KG1 (cell line): ENCODE results near the gene EXOC2.

ENCODE experiments used
- DNase-seq: peaks from one replicate; lab custom pipeline; 2025; lab: John Stamatoyannopoulos, UW

Gene EXOC2, protein sequence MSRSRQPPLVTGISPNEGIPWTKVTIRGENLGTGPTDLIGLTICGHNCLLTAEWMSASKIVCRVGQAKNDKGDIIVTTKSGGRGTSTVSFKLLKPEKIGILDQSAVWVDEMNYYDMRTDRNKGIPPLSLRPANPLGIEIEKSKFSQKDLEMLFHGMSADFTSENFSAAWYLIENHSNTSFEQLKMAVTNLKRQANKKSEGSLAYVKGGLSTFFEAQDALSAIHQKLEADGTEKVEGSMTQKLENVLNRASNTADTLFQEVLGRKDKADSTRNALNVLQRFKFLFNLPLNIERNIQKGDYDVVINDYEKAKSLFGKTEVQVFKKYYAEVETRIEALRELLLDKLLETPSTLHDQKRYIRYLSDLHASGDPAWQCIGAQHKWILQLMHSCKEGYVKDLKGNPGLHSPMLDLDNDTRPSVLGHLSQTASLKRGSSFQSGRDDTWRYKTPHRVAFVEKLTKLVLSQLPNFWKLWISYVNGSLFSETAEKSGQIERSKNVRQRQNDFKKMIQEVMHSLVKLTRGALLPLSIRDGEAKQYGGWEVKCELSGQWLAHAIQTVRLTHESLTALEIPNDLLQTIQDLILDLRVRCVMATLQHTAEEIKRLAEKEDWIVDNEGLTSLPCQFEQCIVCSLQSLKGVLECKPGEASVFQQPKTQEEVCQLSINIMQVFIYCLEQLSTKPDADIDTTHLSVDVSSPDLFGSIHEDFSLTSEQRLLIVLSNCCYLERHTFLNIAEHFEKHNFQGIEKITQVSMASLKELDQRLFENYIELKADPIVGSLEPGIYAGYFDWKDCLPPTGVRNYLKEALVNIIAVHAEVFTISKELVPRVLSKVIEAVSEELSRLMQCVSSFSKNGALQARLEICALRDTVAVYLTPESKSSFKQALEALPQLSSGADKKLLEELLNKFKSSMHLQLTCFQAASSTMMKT

DNA sequence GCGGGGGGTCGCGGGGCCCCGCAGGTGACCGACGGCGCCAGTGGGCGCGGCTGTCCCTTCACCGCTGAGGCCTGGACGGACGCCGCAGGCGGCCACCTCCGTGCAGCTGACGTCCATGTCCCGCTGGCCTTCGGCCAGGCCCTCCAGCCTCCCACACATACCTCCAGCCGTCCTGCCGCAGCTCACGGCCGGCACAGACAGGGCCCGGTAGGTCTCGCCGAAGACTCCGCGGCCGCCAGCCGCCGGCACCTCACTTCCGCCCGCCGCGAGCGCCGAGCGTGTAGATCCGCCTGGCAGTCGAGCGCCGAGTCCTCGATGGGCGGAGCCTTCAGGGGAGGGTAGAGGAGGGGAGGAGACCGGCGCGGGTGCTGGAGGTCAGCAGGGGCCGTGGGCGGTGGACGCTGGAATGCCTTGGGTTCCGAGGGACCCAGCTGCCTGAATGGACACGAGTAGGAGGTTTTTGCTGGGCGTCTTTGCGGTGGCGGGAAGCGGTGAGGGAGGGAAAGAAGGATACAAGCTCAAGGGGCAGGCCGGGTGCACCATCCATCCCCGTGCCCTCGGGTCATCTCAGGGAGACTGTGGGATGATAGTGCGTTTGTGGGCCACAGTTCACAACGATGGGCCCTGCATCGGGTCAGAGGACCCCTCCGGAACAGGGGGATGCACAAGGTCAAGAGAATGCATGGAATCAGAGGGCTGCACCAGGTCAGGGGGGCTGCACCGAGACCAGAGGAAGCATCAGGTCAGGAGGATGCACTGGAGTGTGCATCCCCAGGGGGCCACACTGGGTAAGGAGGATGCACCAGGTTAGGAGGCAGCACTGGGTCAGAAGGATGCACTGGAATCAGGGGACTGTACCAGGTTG lies at the start of gene EXOC2:
EXOC2 (minus strand) TSS at position 282 of the 865 bp plus-strand sequence. CDS start 55,321 bp downstream, outside the sequence.
- peak; percentile 75 for DNase-seq

DNA sequence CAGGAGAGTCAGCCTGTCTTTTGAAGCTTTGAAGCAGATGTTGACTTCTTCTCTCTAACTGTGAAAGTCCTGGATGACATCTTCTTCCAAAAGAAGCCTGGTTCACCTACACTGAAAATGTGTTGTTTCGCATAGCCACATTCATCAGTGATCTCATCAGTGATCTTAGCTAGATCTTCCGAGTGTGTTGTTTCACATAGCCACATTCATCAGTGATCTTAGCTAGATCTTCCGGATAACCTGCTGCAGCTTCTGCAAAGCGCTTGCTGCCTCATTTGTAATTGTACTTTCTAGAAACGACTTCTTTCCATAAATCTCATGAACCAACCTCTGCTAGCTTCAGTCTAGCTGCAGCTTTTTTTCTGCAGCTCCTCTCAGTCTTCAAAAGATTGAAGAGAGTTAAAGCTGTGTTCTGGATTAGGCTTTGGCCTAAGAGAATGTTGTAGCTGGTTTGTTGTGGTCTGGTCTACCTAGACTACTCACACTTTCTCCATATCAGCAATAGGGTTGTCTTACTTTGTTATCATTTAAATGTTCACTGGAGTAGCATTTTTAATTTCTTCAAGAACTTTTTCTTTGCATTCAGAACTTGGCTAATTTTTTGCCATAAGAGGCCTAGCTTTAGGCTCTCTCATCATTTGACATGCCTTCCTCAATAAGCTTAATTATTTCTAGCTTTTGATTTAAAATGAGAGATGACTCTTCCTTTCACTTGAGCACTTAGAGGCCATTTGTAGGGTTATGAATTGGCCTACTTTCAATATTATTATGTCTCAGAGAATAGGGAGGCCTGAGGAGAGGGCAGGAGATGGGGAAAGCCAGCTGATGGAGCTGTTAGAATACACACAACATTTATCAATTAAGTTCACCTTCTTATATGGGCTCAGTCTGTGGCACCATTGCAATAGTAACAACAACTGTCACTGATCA lies 48.7 kb upstream of the EXOC2 start:
- DNase-seq, result no peak

DNA sequence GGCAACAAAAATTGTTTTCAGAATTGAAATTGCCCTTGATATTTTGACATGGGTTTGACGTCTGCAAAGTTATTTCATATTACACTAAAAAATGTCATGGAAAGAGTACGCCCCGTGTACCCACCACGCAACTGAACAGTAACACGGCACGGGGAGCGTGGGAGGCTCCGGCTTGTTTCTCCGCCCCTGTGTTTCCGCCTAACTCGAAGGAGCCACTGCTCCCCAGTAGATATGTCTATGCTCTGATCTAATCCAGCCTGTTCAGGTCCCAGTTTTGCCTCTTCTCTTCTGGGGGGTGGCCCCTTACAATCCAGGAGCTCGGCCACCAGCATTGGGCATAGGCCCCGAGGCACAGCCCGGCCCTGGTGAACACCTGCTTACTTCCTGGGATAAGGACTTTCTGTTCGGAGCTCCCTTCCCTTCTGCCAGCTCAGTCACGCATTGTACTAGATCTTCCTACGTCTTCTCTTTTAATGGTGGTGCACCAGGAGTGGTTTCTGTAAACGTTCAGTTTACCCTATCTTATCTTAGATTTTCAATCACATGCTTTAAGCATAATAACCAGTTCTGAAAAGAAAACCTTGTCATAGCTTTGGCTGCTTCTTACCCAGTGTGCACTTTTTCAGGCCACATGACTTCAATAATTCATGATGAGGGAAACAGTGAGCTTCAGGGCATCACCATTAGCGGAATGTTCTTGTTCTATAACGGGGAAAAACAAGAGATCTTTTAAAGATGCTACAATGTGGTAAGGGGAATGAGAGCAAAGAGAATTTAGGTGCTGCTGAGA lies 43.9 kb upstream of the EXOC2 start:
- DNase-seq, result no peak

DNA sequence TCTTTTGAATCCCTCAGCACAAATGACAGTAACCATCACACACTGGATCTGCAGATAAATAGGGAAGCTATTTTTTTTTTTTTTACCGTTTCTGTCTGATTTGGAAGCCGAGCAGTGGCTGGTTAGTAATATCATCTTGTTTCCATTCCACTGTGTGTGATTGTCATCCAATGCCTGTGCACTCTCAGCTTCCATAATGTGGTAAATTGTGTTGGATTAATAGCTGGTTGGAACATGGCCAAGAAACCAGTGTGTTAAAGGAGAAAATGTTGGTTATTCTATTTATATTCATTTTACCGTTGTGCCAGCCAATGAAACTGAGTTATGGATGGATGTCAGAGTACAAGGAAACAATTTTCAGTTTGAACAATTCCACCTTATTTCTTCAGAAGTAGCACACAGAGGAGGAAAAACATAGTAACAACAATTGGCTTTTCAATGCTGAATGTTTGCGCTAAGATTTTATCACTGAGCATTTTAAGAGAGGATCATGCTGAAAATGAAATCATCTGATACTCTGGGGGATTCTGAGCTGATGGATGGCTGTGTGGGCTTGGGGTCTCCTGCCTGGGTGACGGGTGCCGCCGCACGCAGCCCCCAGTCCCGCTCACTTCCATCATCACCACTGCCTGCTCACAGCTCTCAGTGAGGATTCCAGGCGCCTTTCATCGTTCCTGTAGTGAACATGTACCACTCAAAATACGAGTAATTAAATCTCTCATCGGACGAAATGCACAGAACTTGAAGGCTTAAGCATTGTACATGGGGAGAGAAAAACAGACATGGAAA lies 40.7 kb upstream of the EXOC2 start:
- no peak for DNase-seq

DNA sequence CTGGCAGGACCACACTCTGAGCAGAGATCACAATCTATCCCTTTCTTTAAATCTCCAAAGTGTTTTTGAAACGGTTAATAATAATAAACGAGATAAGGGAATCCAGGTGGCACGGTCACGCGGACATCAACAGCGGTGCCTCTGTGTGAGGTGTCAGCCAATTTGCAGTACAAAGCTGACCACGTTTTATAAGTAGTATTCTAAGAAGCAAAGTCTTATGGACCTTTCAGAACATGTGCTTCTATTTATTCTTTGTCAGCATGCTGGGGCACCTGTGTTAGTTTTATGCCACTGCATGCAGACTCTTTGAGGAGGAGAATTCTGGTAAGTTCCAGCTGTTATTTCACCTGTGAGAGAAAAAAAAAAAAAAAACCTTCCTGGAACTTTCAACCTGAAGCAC lies 39.0 kb upstream of the EXOC2 start:
- DNase-seq, result no peak

DNA sequence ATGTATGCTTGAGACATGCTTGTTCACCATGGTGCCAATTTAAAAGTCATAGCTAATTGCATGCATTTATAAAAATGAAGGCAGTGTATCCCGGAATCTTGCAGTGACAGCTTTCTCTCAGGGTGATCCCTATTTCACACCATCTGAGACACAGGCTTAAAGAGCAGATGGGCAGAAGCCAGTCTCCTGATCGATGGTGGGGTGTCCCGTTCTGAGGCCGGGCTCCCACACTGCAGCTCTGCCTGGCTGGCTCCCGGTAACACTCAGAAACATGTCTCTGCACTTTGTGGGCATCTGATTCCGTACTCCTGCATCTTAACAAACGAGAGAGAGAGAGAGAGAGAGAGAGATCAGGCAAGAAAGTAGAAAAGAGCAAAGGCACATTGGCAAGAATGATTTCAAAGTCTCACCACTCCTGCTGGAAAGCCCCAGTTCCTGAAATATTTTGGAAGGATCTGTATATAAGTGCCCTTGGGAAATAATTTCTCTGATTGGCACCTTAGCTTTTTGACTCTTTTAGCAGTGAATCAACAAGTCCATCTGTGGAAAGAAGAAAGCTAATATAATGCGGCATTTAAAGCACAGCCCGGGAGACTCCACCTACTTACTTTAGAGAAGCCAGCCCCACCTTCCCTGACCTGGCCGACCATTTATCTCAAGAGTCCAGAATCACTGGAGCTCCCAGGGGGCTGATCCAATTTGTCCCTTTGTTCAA lies 36.8 kb upstream of the EXOC2 start:
- no peak for DNase-seq

DNA sequence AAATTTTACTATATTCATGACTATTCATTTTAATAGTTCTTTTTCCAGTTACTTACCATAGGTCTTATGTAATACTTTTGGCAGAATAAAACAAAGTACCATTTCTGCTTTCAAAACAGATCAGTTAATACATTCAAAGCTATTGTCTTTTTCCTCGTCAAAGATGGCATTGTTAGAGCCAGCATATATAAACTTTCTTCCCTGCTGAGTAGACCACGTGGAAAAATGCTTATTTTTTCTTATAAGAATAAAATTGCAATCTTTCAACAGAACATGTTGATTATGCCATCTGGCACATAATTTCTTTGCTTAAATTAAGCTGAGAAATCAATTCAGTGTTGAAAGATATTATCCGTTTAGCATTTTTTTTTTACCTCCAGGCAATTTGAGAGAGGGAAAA lies 34.9 kb upstream of the EXOC2 start:
- DNase-seq, result no peak

DNA sequence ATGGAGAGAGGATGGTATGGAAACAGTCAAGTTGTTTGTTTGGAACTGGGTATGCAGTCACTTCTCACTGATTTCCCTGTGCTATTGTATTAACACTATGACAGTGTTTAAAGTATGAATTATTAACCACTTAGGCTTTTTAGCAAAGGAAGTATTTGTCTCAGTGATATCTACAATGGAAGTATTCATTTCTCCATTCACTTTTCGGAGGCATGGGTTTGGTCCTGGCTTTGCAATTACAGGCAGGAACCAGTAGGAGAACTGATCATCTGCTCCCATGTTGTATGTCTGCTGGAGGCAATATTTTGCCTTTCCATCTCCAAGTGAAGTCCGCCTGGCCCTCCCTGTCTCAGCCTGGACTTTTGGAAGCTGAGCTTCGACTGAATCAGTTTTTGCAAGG lies 30.6 kb upstream of the EXOC2 start:
- DNase-seq, result no peak

DNA sequence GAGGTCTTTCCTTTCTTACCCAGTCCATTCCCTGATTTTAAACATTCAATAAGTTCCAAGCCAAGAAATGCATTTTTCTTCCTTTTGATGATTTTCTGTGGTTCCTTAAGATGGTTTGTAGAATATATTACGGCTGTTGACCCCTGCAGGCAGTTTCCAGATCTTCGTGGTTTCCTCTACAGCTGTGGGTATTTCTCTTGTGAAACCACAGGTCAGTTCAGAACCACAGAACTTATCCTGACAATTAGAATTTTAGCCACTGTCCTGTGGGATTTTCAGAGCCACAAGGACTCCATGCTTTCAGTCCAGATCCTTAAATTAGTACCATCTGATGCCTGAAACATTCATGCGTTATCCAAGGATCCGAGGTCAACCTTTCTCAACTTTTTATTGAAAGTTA lies 29.7 kb upstream of the EXOC2 start:
- no peak for DNase-seq

DNA sequence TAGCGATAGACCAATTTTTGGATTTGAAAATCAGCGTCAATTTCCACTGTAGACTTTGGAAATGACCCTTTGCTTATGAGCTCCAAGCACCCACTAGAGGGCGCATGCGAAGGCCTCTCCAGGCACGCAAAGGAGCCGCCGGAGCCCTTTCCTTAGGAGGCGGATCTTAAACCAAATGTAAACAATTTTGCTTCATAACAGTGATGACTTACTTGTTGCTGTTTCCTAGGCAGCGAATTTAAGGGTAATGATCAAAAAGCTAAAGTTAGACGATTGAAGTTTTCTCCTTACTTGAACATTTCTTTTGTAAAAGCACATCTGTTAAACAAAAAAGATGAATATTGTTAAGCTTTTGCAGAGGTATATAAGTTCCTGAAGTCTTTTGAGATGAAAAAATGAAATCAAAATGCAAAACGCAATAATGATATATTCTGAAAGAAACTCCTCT lies 29.2 kb upstream of the EXOC2 start:
- peak; percentile 42 for DNase-seq

DNA sequence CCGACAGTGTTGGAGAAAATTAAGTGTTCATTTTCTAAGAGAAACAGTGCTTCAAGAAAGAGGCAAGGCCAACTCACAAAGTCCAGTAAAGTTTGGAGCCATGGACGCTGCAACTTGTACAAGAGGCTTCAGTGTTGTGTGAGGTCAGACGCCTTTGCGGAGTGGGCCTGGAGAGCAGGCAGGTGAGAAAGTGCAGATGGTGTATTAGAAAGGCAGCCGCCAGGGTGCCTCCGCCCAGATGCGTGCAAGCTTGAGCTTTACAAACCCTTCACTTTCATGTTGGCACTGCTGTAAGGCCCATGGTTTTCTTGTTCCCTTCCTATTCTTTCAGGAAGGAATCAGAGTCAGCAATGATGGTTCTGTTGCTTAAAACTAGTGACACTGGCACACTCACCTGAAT lies 25.4 kb upstream of the EXOC2 start:
- DNase-seq, result no peak

DNA sequence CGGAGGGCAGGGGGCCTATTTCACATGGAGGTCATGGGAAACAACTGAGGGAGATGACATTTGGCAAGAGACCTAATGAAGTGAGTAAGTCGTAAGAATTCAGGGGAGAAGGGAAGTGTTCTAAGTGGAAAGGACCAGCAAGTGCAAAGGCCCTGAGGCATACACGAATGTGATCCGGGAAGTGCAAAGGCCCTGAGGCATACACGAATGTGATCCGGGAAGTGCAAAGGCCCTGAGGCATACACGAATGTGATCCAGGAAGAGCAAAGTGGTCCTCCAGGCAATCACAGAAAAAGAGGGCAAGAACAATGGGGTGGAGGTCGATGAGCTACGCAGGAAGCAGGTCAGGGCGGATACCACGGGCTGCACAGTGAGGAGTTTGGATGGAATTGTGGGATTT lies 24.2 kb upstream of the EXOC2 start:
- no peak for DNase-seq

DNA sequence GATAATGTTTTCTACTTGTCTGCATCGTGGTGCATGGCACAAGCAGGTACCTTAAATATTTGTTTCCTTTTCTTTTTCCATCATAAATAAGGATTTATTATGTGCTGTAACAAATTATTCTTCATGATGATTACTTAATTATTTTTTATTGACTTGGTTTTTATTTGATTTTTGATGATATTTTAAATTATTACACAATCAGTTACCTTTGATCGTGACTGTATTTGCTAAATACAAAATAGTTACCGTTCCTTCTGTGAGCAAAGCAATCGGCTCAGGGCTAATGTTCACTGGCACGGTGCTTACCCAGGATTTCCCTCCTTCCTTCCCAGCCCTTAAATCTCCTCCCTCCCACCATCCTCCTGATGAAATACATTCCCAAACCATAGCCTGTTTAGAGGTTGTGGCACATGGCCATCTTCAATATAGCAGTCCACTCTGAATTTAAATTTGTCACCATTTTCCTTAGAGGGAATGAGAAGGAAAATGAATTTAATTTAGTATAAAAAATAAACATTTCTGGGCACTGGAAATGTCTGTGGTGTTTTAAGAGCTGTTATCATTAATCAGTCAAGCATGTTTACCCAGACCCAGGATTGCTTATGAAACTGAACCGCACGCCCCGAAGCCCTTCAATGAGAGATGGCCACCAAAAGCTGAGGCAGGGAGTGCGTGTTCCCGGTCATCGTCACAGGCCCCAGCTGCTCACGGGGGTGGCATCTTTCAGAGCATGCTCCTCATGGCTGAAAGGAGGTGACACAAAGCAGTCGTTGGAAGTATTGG lies 23.0 kb upstream of the EXOC2 start:
- no peak for DNase-seq

DNA sequence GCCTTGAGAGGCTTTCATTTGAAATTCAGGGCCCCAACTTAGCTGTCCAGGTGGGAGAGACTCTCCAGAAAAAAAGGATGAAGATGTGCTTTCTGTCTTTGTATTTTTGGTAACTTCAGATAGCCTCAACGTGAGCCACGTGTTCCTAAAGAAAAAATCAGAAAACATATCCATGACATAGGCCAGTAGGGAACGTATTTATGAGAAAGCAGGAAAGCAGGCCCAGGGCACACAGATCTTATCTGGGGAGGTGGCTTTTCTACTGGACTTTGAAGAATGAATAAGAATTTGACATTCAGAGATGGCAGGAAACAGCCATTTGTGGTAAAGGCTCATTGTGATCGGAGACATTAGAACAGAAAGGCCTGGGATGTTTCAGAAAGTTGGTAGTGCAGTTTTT lies 21.2 kb upstream of the EXOC2 start:
- no peak for DNase-seq

DNA sequence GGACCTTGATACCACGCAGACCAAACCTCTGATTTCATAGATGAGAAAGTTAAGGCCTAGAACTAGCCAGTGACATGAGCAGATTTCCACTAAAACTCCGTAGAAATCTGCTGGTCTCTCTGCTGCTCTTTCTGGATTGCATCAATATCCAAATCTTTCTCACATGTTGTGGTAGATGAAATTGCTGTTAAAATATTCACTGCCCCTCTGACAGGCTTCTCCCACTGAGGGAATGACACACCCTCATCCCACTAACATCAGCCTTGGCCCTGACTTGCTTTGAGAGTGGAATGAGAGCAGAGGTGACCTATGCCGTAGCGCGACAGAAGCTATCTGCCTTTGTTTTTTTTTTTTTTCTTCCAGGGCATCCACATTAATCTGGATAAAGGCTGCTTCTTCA lies 20.4 kb upstream of the EXOC2 start:
- no peak for DNase-seq

DNA sequence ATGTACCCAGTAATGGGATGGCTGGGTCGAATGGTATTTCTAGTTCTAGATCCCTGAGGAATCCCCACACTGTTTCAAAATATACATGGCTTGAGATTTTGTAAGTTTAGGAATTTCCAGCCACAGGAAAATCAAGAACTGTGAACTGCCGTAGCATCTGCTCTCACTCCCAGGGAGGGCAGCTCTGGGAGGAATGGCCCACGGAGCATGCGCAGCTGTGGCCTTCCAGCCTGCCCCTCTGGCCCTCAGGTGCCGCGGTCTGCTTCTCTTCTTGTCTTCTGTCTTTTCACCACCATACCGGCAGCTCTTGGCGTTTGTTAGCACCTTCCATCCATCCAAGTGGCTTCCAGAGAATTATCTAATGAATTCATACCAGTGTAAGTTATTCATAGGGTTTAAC lies 19.9 kb upstream of the EXOC2 start:
- DNase-seq, result no peak

DNA sequence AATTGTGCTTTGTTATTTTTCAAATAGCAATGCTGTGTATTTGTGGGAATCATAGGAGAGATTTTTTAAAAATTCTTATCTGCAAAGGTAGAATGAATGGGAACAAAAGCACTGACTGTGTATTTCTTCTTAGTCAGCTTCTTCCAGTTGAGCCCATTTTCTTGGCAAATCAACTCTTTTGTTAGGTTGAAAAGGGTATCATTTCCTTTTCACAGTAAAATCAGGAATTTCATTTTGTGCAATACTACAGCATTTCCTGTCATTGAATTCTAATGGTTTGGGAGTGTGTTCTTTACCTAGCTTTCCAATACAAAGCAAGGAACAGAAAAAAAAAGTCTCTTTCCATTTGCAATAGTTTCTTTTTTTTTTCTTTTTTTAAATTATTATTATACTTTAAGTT lies 19.0 kb upstream of the EXOC2 start:
- DNase-seq, result no peak
